T-helper 1 cell treated with Interleukin-12 subunit alpha and Interleukin-12 subunit beta and Interleukin-4 antibody, amounts not matched to agents 30 ng/mL and 1 ng/mL, for 36 hours (primary cell): ENCODE measurements around the gene VWA5B2. TPM values are rescaled to one million over a fixed set of nuclear protein-coding genes. Genes with fewer than 3 reads are reported as not detected.
"Not testable (repeated sequence)": the region's sequence is repeated elsewhere in the genome, so short reads cannot be mapped to it uniquely, and the experiment has no call there.

Experiments
- intact Hi-C: fragments of 100-400 bp; cut with micrococcal nuclease; formaldehyde crosslinking; loops from one replicate; pipeline ENCODE4 v1.15.1; 2024
- total RNA-seq: library from RNA; stranded (reverse); gene quantifications from 2 replicates; pipeline ENCODE4 v1.2.3, GENCODE V29; 2022

Gene VWA5B2
- total RNA-seq, 1 donor from 2014 or later, result not detected

DNA sequence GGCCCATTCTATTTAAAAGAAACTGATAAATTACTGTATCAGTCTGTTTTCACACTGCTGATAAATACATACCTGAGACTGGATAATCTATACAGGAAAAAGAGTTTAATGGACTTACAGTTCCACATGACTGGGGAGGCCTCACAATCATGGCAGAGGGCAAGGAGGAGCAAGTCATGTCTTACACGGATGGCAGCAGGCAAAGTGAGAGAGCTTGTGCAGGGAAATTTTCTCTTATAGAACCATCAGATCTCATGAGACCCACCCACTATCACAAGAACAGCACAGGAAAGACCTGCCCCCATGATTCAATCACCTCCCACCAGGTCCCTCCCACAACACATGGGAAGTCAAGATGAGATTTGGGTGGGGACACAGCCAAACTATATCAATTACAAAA is 37.9 kb downstream of the VWA5B2 start:
- intact Hi-C loops, result not testable (repeated sequence)

GRCh38 chr3:184272269-184272668 is 42.9 kb downstream of the VWA5B2 start:
- intact Hi-C loops, result no loop called here

DNA sequence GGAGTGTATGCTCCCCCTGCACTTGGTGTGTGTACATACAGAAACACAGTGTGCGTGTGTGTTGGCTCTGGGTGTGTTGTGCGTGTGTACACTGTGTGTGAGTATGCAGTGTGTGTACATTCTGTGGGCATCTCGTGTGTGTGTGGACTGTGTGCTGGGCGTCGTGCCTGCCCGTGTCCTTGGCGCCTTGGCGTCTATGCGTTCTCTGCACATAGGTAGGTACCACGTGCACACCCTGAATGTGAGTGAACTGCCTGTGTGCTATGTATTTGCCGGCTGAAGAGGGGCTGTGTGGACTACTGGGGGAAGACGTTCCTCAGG is 46.0 kb downstream of the VWA5B2 start:
- intact Hi-C loops, result no loop called here

DNA sequence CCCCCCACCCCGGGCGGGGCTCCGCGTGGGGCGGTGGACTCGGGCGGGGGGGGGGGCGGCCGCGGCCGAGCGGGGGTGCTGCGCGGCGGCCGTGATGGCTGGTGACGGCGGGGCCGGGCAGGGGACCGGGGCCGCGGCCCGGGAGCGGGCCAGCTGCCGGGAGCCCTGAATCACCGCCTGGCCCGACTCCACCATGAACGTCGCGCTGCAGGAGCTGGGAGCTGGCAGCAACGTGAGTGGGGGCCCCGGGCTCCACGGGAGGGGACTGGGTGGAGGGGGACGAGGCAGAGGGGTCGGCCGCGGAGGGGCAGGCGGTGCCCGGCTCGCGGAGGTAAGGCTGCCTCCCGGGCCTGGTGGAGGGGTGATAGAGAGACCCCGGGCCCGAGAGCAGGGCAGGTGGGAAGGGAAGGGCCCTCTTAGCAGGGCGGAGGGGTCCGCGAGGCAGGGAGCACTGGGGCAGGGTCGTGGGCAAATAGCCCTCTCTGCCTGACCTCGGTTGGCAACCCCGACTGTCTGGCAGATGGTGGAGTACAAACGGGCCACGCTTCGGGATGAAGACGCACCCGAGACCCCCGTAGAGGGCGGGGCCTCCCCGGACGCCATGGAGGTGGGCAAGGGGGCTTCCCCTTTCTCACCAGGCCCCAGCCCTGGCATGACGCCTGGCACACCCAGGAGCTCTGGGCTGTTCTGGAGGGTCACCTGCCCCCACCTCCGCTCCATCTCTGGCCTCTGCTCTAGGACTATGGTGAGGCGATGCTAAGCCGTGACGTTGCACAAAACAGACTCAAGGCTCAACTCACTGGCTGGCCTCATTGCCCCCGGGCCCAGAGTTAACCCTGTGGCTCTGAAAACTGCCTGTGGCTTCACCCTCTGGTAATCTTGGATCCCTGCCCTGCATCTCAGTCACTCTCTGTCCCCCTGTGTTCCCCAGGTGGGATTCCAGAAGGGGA is 46.9 kb downstream of the VWA5B2 start, which contains the start of gene ECE2:
ECE2 (plus strand) TSS at position 62 of the 950 bp plus-strand sequence; CDS start at position 194, 132 bp downstream.
- intact Hi-C loops, result no loop called here

DNA sequence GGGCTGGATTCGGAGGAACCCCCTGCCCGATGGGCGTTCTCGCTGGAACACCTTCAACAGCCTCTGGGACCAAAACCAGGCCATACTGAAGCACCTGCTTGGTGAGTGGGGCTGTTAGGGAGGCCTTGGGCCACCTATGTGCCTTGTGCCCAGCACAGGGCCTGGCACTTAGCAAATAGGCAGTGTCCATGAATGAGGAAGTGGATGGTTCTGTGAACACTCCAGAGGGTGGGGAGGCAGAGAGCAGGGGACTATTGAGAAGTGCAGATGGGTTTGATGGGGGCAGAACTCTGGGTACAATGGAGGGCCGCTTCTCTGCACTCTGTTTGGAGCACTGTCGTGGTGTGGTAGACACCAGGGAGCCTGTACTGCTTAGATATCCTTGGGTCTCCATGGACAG is 48.0 kb downstream of the VWA5B2 start:
- intact Hi-C loops, result no loop called here

DNA sequence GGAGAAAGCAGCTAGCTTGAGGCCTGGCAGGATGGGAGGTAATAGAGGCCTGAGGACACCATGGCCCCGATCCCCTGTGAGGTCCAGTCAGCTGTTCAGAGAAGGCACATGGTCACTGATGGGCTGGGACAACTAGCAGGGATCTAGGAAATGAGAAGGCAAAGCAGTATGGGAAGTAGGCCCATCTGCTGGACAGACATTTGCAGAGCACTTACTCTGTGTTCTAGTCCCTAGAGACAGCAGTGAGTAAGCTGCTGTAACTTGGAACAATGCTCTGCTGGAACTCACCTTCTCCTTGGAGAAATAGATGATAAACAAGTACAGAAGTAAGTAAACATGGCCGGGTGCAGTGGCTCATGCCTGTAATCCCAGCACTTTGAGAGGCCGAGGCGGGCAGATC is 53.6 kb downstream of the VWA5B2 start:
- intact Hi-C loops, result no loop called here

GRCh38 chr3:184283681-184284080 is 54.3 kb downstream of the VWA5B2 start:
- intact Hi-C loops, result no loop called here

- intact Hi-C loops, result no loop called here
Measured at GRCh38 chr3:184284696-184285095, 55.3 kb downstream of the VWA5B2 start.

- intact Hi-C loops, result loop anchor here (1.0 to 2.0 kb wide), 8 partner anchors 9 to 394 kb away; partner anchors contain the start of gene ABCC5
Measured at GRCh38 chr3:184289426-184289938, 60.1 kb downstream of the VWA5B2 start.

GRCh38 chr3:184290331-184290730 is 60.9 kb downstream of the VWA5B2 start:
- intact Hi-C loops, result no loop called here

DNA sequence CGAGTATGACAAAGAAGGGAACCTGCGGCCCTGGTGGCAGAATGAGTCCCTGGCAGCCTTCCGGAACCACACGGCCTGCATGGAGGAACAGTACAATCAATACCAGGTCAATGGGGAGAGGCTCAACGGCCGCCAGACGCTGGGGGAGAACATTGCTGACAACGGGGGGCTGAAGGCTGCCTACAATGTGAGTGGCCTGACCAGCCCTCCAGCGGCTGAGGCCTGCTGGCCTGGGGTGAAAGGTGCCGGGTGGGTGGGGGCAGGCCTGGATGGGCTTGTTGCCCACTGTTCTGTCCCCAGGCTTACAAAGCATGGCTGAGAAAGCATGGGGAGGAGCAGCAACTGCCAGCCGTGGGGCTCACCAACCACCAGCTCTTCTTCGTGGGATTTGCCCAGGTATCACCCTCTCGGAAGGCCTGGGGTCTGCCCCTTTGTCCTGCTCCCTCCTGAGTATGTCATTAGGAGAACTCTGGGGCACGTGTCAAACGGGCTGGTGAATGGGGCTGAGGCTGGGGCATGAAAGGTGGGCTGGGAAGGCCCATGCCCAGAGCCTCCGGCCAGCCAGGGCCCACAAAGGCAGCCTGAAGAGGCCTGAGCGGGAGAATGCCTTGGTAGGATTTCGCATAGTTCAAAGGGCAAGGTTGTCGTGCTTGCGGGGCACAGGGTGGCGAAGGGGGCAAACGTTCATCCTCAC is 61.8 kb downstream of the VWA5B2 start:
- intact Hi-C loops, result no loop called here

Other genes with a start within 250 kb of the VWA5B2 start
- gene ABCC5, start 211.7 kb upstream of the VWA5B2 start, total RNA-seq, result 20.9 and 22.4 TPM in 2 replicates
- gene HTR3D, start 197.8 kb upstream of the VWA5B2 start, total RNA-seq, result not detected in 2 replicates
- gene HTR3C, start 176.5 kb upstream of the VWA5B2 start, total RNA-seq, result not detected in 2 replicates
- gene HTR3E, start 132.5 kb upstream of the VWA5B2 start, total RNA-seq, result not detected in 2 replicates
- gene EIF2B5, start 94.2 kb upstream of the VWA5B2 start, total RNA-seq, result 57.4 and 58.0 TPM in 2 replicates
- 41.8 and 47.1 TPM in 2 replicates for gene DVL3, start 74.2 kb upstream of the VWA5B2 start, total RNA-seq
- 210 and 221 TPM in 2 replicates for gene AP2M1, start 54.7 kb upstream of the VWA5B2 start, total RNA-seq
- gene ABCF3, start 43.4 kb upstream of the VWA5B2 start, total RNA-seq, result 70.7 and 73.4 TPM in 2 replicates
- gene ALG3, start 19.4 kb downstream of the VWA5B2 start, total RNA-seq, result 51.5 and 57.4 TPM in 2 replicates
- gene EEF1AKMT4, start 20.1 kb downstream of the VWA5B2 start, total RNA-seq, result 6.2 and 6.5 TPM in 2 replicates
- gene CAMK2N2, start 32.0 kb downstream of the VWA5B2 start, total RNA-seq, result 0.15 and 0.20 TPM in 2 replicates
- not detected in 2 replicates for gene ECE2, start 46.4 kb downstream of the VWA5B2 start, total RNA-seq
- 223 and 235 TPM in 2 replicates for gene PSMD2, start 69.7 kb downstream of the VWA5B2 start, total RNA-seq
- 387 and 410 TPM in 2 replicates for gene EIF4G1, start 85.0 kb downstream of the VWA5B2 start, total RNA-seq
- gene FAM131A, start 108.0 kb downstream of the VWA5B2 start, total RNA-seq, result 6.6 and 6.7 TPM in 2 replicates
- gene CLCN2, start 132.0 kb downstream of the VWA5B2 start, total RNA-seq, result 3.7 and 4.9 TPM in 2 replicates
- gene POLR2H, start 132.1 kb downstream of the VWA5B2 start, total RNA-seq, result 89.9 and 91.2 TPM in 2 replicates
- not detected in 2 replicates for gene THPO, start 148.6 kb downstream of the VWA5B2 start, total RNA-seq
- gene CHRD, start 150.5 kb downstream of the VWA5B2 start, total RNA-seq, result not detected in 2 replicates